Smooth muscle cell (in vitro differentiated cells): ENCODE data around the gene TEX26. TPM values are rescaled to one million over a fixed set of nuclear protein-coding genes. Genes with fewer than 3 reads are reported as not detected.

Experiments
- DNase-seq: peaks from one replicate; lab custom pipeline; 2025; ENCODE audit not compliant: unreplicated experiment; lab: John Stamatoyannopoulos, UW
- H2AFZ ChIP-seq: fragments of 200-600 bp; sonication (generic); 2 replicates; pipeline ENCODE4 v1.6.0; 2016; ENCODE audit warnings: antibody characterized with exemption, low read depth, mild to moderate bottlenecking
- H3F3A ChIP-seq: fragments of 200-600 bp; sonication (generic); 2 replicates; pipeline ENCODE4 v1.6.0; 2017; ENCODE audit warnings: antibody characterized with exemption, low read depth
- H3K27ac ChIP-seq: fragments of 200-600 bp; sonication (generic); 2 replicates; pipeline ENCODE4 v1.5.1; 2016; ENCODE audit warnings: low read depth, mild to moderate bottlenecking
- H3K27me3 ChIP-seq: fragments of 200-600 bp; sonication (generic); 2 replicates; pipeline ENCODE4 v1.6.1; 2016; ENCODE audit warnings: low read depth, mild to moderate bottlenecking
- H3K36me3 ChIP-seq: fragments of 200-600 bp; sonication (generic); 2 replicates; pipeline ENCODE4 v1.5.1; 2016; ENCODE audit warnings: low read depth
- H3K4me1 ChIP-seq: fragments of 200-600 bp; sonication (generic); 2 replicates; pipeline ENCODE4 v1.5.1; 2016; ENCODE audit warnings: low read depth
- H3K4me2 ChIP-seq: fragments of 200-600 bp; sonication (generic); 2 replicates; pipeline ENCODE4 v1.6.0; 2016; ENCODE audit warnings: mild to moderate bottlenecking
- H3K4me3 ChIP-seq: fragments of 200-600 bp; sonication (generic); 2 replicates; pipeline ENCODE4 v1.5.1; 2016; ENCODE audit warnings: mild to moderate bottlenecking
- H3K79me2 ChIP-seq: fragments of 200-600 bp; sonication (generic); 2 replicates; pipeline ENCODE4 v1.6.0; 2016; ENCODE audit warnings: low read depth, mild to moderate bottlenecking
- H3K9ac ChIP-seq: fragments of 200-600 bp; sonication (generic); 2 replicates; pipeline ENCODE4 v1.6.0; 2016; ENCODE audit warnings: low read depth
- H3K9me3 ChIP-seq: fragments of 200-600 bp; sonication (generic); replicated peaks from 2 replicates; pipeline ENCODE4 v1.5.1; 2016; ENCODE audit warnings: low read depth
- H4K20me1 ChIP-seq: fragments of 200-600 bp; sonication (generic); 2 replicates; pipeline ENCODE4 v1.6.0; 2016; ENCODE audit warnings: low read depth
- CTCF ChIP-seq: fragments of 200-600 bp; sonication (generic); IDR thresholded peaks from 2 replicates; pipeline ENCODE4 v1.5.1; 2017; ENCODE audit warnings: borderline replicate concordance, mild to moderate bottlenecking, antibody characterized with exemption; ENCODE audit not compliant: insufficient read depth, poor library complexity, severe bottlenecking
- WGBS: methylation state at CpG from one replicate; pipeline ENCODE4 v1.1.7; 2016; ENCODE audit warnings: low lambda C conversion rate; 5-methylcytosine and 5-hydroxymethylcytosine counted together
- polyA plus RNA-seq: library from polyadenylated mRNA; unstranded; fragments of >200 nt; fragmentation: Nextera tagmentation; extraction: Ambion mirVana; gene quantifications from 2 replicates; pipeline ENCODE4 v1.2.1, GENCODE V29; 2016
- total RNA-seq: library from RNA; depleted of rRNA; stranded (reverse); fragments of >200 nt; gene quantifications from 2 replicates; pipeline ENCODE4 v1.2.3, GENCODE V29; 2014

The TEX26 gene
- total and polyA plus RNA-seq, 2 experiments from 2014 or later = 0.42 to 0.58 TPM

- DNase-seq = no peak
- Histone ChIP-seq H3F3A (no peaks in the 10 kb centered on the region), H4K20me1 (no peaks in the 10 kb centered on the region), H3K4me3 (no peak overlapping the region), H3K4me1 (peaks cover 6% of the 10 kb centered on the region), H3K9me3 (no peaks in the 10 kb centered on the region), H3K9ac (no peak overlapping the region), H3K27me3 (no peaks in the 10 kb centered on the region), H3K4me2 (no peak overlapping the region), H3K36me3 (no peaks in the 10 kb centered on the region), H3K79me2 (no peaks in the 10 kb centered on the region), H3K27ac (no peak overlapping the region), H2AFZ (no peak overlapping the region)
- TF ChIP-seq CTCF = no peak
- 71% methylated on average over 1 of the region's 1 CpG for WGBS
Observed at GRCh38 chr13:30927595-30927994, 4.9 kb upstream of the TEX26 start.

GRCh38 chr13:30928978-30929377 lies 3.5 kb upstream of the TEX26 start:
- H3F3A ChIP-seq = no peaks in the 10 kb centered on the region
- TF ChIP-seq CTCF = no peak
- H2AFZ ChIP-seq = no peak overlapping the region
- no peak overlapping the region for H3K4me2 ChIP-seq
- H3K4me1 ChIP-seq = peaks cover 13% of the 10 kb centered on the region
- no peaks in the 10 kb centered on the region for H3K36me3 ChIP-seq
- no peaks in the 10 kb centered on the region for H3K9me3 ChIP-seq
- no peak overlapping the region for H3K27ac ChIP-seq
- no peaks in the 10 kb centered on the region for H4K20me1 ChIP-seq
- no peak overlapping the region for H3K9ac ChIP-seq
- 63% methylated on average over 5 of the region's 5 CpGs for WGBS
- no peak overlapping the region for H3K4me3 ChIP-seq
- no peaks in the 10 kb centered on the region for H3K27me3 ChIP-seq
- H3K79me2 ChIP-seq = no peaks in the 10 kb centered on the region
- DNase-seq = no peak

DNA sequence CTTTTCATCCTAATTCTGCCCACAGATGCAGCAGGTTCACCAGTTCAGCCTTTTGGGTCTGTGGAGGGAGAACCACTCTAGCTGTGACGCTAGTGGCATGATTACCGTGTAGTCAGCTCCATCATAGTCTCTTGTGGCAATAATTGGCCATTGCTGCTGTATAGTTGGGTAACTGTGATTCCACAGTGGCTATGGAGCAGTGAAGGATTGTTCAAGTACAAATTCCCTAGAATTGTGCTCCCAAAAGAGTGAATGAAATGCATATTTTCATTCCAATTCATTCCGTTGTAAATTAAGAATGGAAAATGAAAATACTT lies 856 bp downstream of the TEX26 start:
- Histone ChIP-seq H3K9me3 (no peaks in the 10 kb centered on the region), H3K36me3 (no peaks in the 10 kb centered on the region), H3K4me3 (no peak overlapping the region), H4K20me1 (no peaks in the 10 kb centered on the region), H3K4me2 (peak overlapping the region; percentile 82), H2AFZ (peak overlapping the region; percentile 76), H3F3A (no peaks in the 10 kb centered on the region), H3K27me3 (no peaks in the 10 kb centered on the region), H3K79me2 (no peaks in the 10 kb centered on the region), H3K4me1 (peaks cover 13% of the 10 kb centered on the region), H3K27ac (no peak overlapping the region), H3K9ac (no peak overlapping the region)
- TF ChIP-seq CTCF = no peak
- no peak for DNase-seq
- WGBS = 97% methylated on average over 3 of the region's 3 CpGs

- Histone ChIP-seq H3K9me3 (no peaks in the 10 kb centered on the region), H3K4me3 (no peak overlapping the region), H3K9ac (no peak overlapping the region), H3K27ac (no peak overlapping the region), H3K4me2 (no peak overlapping the region), H2AFZ (no peak overlapping the region), H3K27me3 (no peaks in the 10 kb centered on the region), H3F3A (no peaks in the 10 kb centered on the region), H3K36me3 (no peaks in the 10 kb centered on the region), H3K4me1 (peaks cover 13% of the 10 kb centered on the region), H4K20me1 (no peaks in the 10 kb centered on the region), H3K79me2 (no peaks in the 10 kb centered on the region)
- no peak for DNase-seq
- TF ChIP-seq CTCF = peak; percentile 13
- WGBS = 72% methylated on average over 6 of the region's 6 CpGs
Observed at GRCh38 chr13:30934381-30934780, 1.9 kb downstream of the TEX26 start.
